Erythroblast (primary cell): ENCODE data around the gene NECAB3.
"Not testable (repeated sequence)": the region's sequence is repeated elsewhere in the genome, so short reads cannot be mapped to it uniquely, and the experiment has no call there.

Source experiments
- DNase-seq, 2 experiments: peaks; one replicate each; lab custom pipeline; 2025; lab: John Stamatoyannopoulos, UW
- GATA1 ChIP-seq: IDR thresholded peaks from 2 replicates; pipeline ENCODE4 v1.6.1; 2011; ENCODE audit warnings: low read depth, mild to moderate bottlenecking, control low read depth, low read length, moderate library complexity
- POLR2A ChIP-seq: IDR thresholded peaks from 2 replicates; pipeline ENCODE4 v1.6.1; 2011; ENCODE audit warnings: mild to moderate bottlenecking, low read length

The NECAB3 gene

GRCh38 chr20:33704197-33704924, 30.1 kb upstream of the NECAB3 start:
- TF ChIP-seq GATA1 (no peak), POLR2A (no peak)
- no peak for DNase-seq

GRCh38 chr20:33703498-33704137, 29.4 kb upstream of the NECAB3 start:
- TF ChIP-seq GATA1, result no peak
- no peak for TF ChIP-seq POLR2A
- no peak for DNase-seq

GRCh38 chr20:33702861-33703260, 28.6 kb upstream of the NECAB3 start:
- no peak for TF ChIP-seq GATA1
- TF ChIP-seq POLR2A, result no peak
- DNase-seq, result no peak

- TF ChIP-seq POLR2A, result no peak
- TF ChIP-seq GATA1, result no peak
- DNase-seq, result no peak
Observed at GRCh38 chr20:33701629-33702450, 27.6 kb upstream of the NECAB3 start.

- not testable (repeated sequence) for DNase-seq
Observed at GRCh38 chr20:33700696-33701441, 26.6 kb upstream of the NECAB3 start.

- not testable (repeated sequence) for DNase-seq
Observed at GRCh38 chr20:33698966-33699365, 24.7 kb upstream of the NECAB3 start.

GRCh38 chr20:33697129-33697528, 22.9 kb upstream of the NECAB3 start:
- TF ChIP-seq POLR2A, result no peak
- TF ChIP-seq GATA1, result no peak
- no peak for DNase-seq

- TF ChIP-seq GATA1 (no peak), POLR2A (no peak)
Observed at GRCh38 chr20:33696448-33696847, 22.2 kb upstream of the NECAB3 start.

GRCh38 chr20:33694639-33695012, 20.4 kb upstream of the NECAB3 start:
- DNase-seq, result no peak
- TF ChIP-seq GATA1, result no peak
- TF ChIP-seq POLR2A, result no peak

More at GRCh38 chr20:33696448-33696847, 22.2 kb upstream of the NECAB3 start:
- no peak for DNase-seq

- TF ChIP-seq POLR2A (no peak), GATA1 (no peak)
- no peak for DNase-seq
Observed at GRCh38 chr20:33693741-33694638, 19.8 kb upstream of the NECAB3 start.

GRCh38 chr20:33693289-33693688, 19.1 kb upstream of the NECAB3 start:
- TF ChIP-seq POLR2A, result no peak

GRCh38 chr20:33689973-33690372, 15.7 kb upstream of the NECAB3 start:
- no peak for TF ChIP-seq POLR2A
- TF ChIP-seq GATA1, result peak; percentile 34

More at GRCh38 chr20:33693289-33693688, 19.1 kb upstream of the NECAB3 start:
- DNase-seq, result no peak

GRCh38 chr20:33689493-33689892, 15.3 kb upstream of the NECAB3 start:
- no peak for TF ChIP-seq GATA1
- DNase-seq, result peak; percentile 44 to 66

More at GRCh38 chr20:33689973-33690372, 15.7 kb upstream of the NECAB3 start:
- DNase-seq, result peak; percentile 92 to 96
